Neural cell (in vitro differentiated cells): ENCODE data around the gene POGLUT2.

Source experiments
- CTCF ChIP-seq: fragments of 450-650 bp; IDR thresholded peaks from 2 replicates; pipeline ENCODE4 v1.5.1; 2014; ENCODE audit warnings: antibody characterized with exemption, mild to moderate bottlenecking, moderate library complexity; ENCODE audit not compliant: poor library complexity, severe bottlenecking
- EZH2 ChIP-seq: fragments of 200-600, 300-800 bp; shearing (Covaris generic), sonication (generic); IDR thresholded peaks from 2 replicates; pipeline ENCODE4 v1.6.1; 2014; ENCODE audit warnings: antibody characterized with exemption, low read length, borderline replicate concordance, mild to moderate bottlenecking; ENCODE audit not compliant: insufficient read depth, poor library complexity, severe bottlenecking
- MXI1 ChIP-seq: fragments of 450-650 bp; conservative IDR thresholded peaks from 2 replicates; pipeline ENCODE4 v1.6.1; 2014; ENCODE audit warnings: antibody characterized with exemption, mild to moderate bottlenecking; ENCODE audit not compliant: poor library complexity, severe bottlenecking
- POLR2AphosphoS5 ChIP-seq: IDR thresholded peaks from 2 replicates; pipeline ENCODE4 v1.6.1; 2012
- REST ChIP-seq: IDR thresholded peaks from 2 replicates; pipeline ENCODE4 v1.6.1; 2012; ENCODE audit warnings: borderline replicate concordance
- TAF1 ChIP-seq: IDR thresholded peaks from 2 replicates; pipeline ENCODE4 v1.6.1; 2012; ENCODE audit warnings: low read depth

DNA sequence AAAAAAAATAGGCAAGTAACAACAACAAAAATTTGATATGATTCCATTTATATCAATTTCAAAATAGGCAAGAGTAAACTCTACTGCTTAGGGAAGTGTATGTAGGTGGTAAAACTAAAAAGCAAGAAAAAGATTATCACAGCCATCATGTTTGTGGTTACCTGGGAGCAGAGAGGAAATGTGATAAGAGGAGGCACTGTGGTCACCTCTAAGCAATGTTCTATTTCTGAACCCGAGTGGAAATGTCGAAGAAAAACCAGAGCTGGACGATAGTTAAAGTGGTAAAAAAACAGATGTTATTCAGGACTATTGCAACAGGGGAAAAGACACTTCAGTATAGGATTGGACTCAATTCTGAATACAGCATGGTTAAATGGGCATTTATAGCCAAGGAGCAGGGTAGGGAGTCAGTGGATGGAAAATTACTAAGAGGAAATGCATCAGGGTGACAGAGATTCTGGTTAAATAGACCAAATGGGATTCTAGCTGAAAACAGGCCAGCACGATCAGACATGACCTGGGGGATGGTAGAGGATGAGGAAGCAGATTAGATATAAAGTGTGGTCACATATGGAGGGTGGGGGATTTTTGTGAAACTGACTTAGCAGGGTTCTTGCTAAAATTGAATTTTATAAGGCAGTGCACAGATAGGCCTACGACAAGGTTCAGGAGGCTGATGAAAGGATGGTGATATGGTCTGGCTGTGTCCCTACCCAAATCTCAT is 19.2 kb downstream of the POGLUT2 start:
- TF ChIP-seq CTCF = no peak
- TF ChIP-seq TAF1 = no peak
- TF ChIP-seq MXI1 = no peak
- TF ChIP-seq EZH2 = no peak
- no peak for TF ChIP-seq POLR2AphosphoS5
- TF ChIP-seq REST = no peak
